ENCODE data around the gene PHLDB2. TPM values are rescaled to one million over a fixed set of nuclear protein-coding genes. Genes with fewer than 3 reads are reported as not detected.

Gene PHLDB2
- total RNA-seq, 2 donors from 2014 or later: 20.2 to 48.1 TPM

DNA sequence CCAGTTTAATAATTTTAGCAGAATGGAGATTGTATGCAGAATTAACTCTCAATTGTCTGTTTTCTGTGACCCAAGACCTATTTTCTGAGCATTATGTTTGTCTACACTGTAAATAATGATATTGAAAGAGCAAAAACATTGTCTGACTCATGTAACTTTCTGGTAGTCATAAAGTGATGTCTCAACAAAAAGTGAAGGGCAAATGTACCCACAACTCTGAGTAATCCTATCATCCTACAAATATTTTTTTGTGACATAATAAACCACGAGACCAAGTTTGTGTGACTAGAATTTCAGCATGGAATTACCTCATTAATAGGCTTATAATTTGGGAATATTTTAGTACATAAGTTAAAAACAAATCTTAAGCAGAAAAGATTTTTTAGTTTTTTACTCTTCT is 104.4 kb downstream of the PHLDB2 start:
- H3K27me3 ChIP-seq: no peaks in the 10 kb centered on the region
- no peak overlapping the region for H3K4me3 ChIP-seq
- peaks cover 5% of the 10 kb centered on the region for H3K36me3 ChIP-seq
- peaks cover 0 to 13% of the 10 kb centered on the region in 2 donors for H3K4me1 ChIP-seq
- H3K27ac ChIP-seq: no peak overlapping the region
- TF ChIP-seq, protein P1, sequence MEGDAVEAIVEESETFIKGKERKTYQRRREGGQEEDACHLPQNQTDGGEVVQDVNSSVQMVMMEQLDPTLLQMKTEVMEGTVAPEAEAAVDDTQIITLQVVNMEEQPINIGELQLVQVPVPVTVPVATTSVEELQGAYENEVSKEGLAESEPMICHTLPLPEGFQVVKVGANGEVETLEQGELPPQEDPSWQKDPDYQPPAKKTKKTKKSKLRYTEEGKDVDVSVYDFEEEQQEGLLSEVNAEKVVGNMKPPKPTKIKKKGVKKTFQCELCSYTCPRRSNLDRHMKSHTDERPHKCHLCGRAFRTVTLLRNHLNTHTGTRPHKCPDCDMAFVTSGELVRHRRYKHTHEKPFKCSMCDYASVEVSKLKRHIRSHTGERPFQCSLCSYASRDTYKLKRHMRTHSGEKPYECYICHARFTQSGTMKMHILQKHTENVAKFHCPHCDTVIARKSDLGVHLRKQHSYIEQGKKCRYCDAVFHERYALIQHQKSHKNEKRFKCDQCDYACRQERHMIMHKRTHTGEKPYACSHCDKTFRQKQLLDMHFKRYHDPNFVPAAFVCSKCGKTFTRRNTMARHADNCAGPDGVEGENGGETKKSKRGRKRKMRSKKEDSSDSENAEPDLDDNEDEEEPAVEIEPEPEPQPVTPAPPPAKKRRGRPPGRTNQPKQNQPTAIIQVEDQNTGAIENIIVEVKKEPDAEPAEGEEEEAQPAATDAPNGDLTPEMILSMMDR (IDR thresholded peaks at IDR 0.05): no peak
- H3K9me3 ChIP-seq: no peaks in the 10 kb centered on the region
- no peak for DNase-seq (ENCODE audit: low spot score)

DNA sequence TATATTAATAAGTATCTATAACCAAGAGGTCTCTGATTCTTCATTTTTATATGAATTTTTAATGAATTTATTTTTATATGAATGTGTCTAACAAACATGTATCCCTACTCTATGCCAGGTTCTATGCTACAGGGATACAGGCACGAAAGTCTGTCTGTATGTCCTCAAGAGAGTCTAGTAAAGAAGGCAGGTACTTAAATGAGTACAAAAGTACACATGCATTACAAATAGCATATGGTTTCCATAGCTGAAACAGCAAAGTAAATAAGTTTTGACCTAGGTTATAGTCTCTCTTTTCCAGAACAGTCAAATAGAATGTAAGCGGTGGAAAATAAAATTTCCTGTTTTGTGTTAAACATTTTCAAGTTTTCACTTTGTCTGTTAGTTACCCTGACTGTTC is 106.4 kb downstream of the PHLDB2 start:
- no peaks in the 10 kb centered on the region for H3K27me3 ChIP-seq
- no peaks in the 10 kb centered on the region for H3K9me3 ChIP-seq
- H3K27ac ChIP-seq: no peak overlapping the region
- H3K4me1 ChIP-seq: peaks cover 0 to 19% of the 10 kb centered on the region in 2 donors
- no peak overlapping the region for H3K4me3 ChIP-seq
- peaks cover 10% of the 10 kb centered on the region for H3K36me3 ChIP-seq
- TF ChIP-seq, protein P1 (IDR thresholded peaks at IDR 0.05): no peak
- no peak for DNase-seq (ENCODE audit: low spot score)

DNA sequence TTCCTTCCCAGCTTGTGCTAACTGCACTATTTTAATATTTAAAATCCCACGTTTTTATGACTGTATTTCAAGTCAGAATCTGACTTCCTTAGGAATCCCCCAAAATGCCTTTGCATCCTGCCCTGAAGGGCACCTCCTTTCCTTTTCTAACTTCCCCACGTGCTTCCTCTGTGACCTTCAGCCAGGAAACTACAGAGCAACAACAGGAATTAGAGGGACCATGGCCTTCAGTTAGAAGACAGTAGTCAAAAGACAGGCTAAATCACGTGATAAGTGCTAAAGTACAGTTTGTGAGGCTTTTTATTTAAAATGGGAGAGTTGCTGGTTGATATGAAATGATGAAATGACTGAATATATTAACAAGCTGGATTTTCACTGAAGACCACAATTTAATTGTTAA is 108.0 kb downstream of the PHLDB2 start:
- Histone ChIP-seq H3K27ac (peak overlapping the region; percentile 5 to 8), H3K9me3 (no peaks in the 10 kb centered on the region), H3K27me3 (no peaks in the 10 kb centered on the region), H3K36me3 (peaks cover 10% of the 10 kb centered on the region), H3K4me3 (no peak overlapping the region), H3K4me1 (peaks cover 0 to 19% of the 10 kb centered on the region in 2 donors)
- TF ChIP-seq, protein P1 (IDR thresholded peaks at IDR 0.05): no peak
- DNase-seq (ENCODE audit: low spot score): no peak

DNA sequence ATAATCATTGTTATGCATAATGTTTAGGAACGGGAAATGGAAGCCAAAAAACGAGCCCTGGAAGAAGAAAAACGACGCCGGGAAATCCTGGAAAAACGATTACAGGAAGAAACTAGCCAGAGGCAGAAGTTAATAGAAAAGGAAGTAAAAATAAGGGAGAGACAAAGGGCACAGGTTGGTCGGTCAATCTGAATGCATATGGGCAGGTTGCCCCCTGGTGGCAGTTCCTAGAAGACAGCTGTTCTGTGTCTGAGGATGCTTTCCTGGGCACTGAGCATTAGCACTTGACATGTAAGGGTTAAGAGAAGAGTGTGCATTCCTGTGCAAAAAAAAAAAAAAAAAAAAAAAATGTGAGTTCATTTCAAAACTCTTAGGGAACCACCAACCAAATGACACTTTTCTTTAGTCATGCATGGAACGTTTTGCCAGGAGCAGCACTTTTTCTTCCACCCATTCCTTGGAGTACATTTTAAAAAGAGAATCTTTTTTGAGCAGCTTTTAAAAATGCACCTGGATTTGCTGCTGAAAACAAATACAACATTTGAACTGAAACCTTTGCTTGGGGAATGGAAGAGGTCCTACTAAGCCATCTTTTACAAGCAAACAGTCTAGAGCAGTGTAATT is 108.7 kb downstream of the PHLDB2 start:
- no peaks in the 10 kb centered on the region for H3K9me3 ChIP-seq
- TF ChIP-seq, protein P1 (IDR thresholded peaks at IDR 0.05): peak; percentile 92
- H3K27ac ChIP-seq: peak overlapping the region in 1 of 2 donors; percentile 8
- DNase-seq (ENCODE audit: low spot score): peak; percentile 97
- H3K4me3 ChIP-seq: no peak overlapping the region
- peaks cover 0 to 19% of the 10 kb centered on the region in 2 donors for H3K4me1 ChIP-seq
- H3K36me3 ChIP-seq: peaks cover 10% of the 10 kb centered on the region
- H3K27me3 ChIP-seq: no peaks in the 10 kb centered on the region

DNA sequence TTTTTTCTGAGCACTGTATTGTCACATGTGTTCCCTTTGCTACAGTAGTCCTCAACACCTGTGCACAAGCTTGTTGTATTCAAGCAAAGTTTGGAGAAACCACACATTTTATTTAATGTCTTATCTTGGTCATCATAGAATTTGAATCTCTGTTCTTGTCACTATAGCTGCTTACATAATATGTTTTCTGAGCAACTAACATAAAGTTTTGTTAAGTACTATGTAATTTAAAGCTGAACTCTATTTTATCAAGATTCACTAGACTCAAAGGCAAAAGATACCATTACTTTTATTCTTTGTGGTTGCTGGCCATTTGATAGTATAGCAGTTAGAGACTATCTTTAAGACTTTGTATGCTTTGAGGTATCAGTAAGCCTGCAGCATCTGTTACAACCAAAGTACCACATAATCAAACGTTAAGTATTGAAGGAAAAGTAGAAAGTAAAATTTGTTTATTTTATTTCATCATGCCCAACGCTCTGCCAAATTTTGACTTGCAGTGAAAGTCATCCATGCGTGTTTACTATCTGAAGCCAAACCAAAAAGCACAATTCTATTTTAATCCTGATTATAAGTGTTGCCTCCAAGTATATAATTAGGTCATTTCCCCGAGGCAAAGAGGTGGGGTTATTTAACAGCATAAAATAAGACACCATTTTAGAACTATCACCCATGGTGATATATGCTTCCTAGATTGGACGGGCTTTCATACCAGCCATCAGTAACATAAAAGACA is 109.4 kb downstream of the PHLDB2 start:
- no peak overlapping the region for H3K27ac ChIP-seq
- TF ChIP-seq, protein P1 (IDR thresholded peaks at IDR 0.05): no peak
- H3K36me3 ChIP-seq: peaks cover 4% of the 10 kb centered on the region
- H3K27me3 ChIP-seq: no peaks in the 10 kb centered on the region
- DNase-seq (ENCODE audit: low spot score): no peak
- H3K4me1 ChIP-seq: peaks cover 0 to 19% of the 10 kb centered on the region in 2 donors
- H3K4me3 ChIP-seq: no peak overlapping the region
- H3K9me3 ChIP-seq: no peaks in the 10 kb centered on the region
